Adrenal gland (tissue), 5 donors: Measurements from ENCODE around the gene MTF1.

ENCODE experiments used
- POLR2A ChIP-seq, 2 donors: fragments of 450-650 bp; IDR thresholded peaks; one replicate each; pipeline ENCODE4 v1.6.1; 2017; ENCODE audit warnings: antibody characterized with exemption in 2 of 2, mild to moderate bottlenecking in 2 of 2, moderate library complexity in 1 of 2
- TF ChIP-seq, protein P1 (sequence below), 6 experiments: fragments of 450-650 bp in 4 of 6; fragments of 200-600 bp in 2 of 6; sonication (generic) in 1 of 6; IDR thresholded peaks; 1 replicate in 5 of 6; 2 replicates in 1 of 6; pipeline versions ENCODE4 v1.5.1 to v1.8.0; 2016 to 2021; ENCODE audit warnings: antibody characterized with exemption in 6 of 6, mild to moderate bottlenecking in 2 of 6, moderate library complexity in 1 of 6
- donor health status: DM: no; HTN: no; CAD: no.

GRCh38 chr1:37902983-37903382 lies 43.6 kb upstream of the MTF1 start:
- TF ChIP-seq, protein P1, sequence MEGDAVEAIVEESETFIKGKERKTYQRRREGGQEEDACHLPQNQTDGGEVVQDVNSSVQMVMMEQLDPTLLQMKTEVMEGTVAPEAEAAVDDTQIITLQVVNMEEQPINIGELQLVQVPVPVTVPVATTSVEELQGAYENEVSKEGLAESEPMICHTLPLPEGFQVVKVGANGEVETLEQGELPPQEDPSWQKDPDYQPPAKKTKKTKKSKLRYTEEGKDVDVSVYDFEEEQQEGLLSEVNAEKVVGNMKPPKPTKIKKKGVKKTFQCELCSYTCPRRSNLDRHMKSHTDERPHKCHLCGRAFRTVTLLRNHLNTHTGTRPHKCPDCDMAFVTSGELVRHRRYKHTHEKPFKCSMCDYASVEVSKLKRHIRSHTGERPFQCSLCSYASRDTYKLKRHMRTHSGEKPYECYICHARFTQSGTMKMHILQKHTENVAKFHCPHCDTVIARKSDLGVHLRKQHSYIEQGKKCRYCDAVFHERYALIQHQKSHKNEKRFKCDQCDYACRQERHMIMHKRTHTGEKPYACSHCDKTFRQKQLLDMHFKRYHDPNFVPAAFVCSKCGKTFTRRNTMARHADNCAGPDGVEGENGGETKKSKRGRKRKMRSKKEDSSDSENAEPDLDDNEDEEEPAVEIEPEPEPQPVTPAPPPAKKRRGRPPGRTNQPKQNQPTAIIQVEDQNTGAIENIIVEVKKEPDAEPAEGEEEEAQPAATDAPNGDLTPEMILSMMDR (IDR thresholded peaks at IDR 0.05) = no peak
- no peak for TF ChIP-seq POLR2A (IDR thresholded peaks at IDR 0.05)
